SK-N-MC (cell line): ENCODE measurements around the gene KDSR.

Source experiments
- DNase-seq: peaks from one replicate; pipeline ENCODE4 v3.0.0-alpha.2; 2011; ENCODE audit warnings: low read depth, low spot score
- H3K27ac ChIP-seq: fragments of 200-600 bp; sonication (generic); 2 replicates; pipeline ENCODE4 v1.5.1; 2016; ENCODE audit warnings: mixed run types
- H3K36me3 ChIP-seq: fragments of 200-600 bp; sonication (generic); 2 replicates; pipeline ENCODE4 v1.6.1; 2017; ENCODE audit warnings: antibody characterized with exemption, low read length, mixed read lengths; ENCODE audit not compliant: insufficient read depth
- H3K4me3 ChIP-seq: fragments of 200-600 bp; sonication (generic); 2 replicates; pipeline ENCODE4 v1.5.1; 2016
- H3K9ac ChIP-seq: fragments of 200-600 bp; sonication (generic); 2 replicates; pipeline ENCODE4 v1.8.0; 2017; ENCODE audit warnings: mixed run types, mixed read lengths; ENCODE audit not compliant: insufficient read length
- H3K9me3 ChIP-seq: fragments of 200-600 bp; sonication (generic); 2 replicates; pipeline ENCODE4 v1.6.1; 2017; ENCODE audit warnings: low read depth, mild to moderate bottlenecking, antibody characterized with exemption, low read length, moderate library complexity, mixed read lengths
- EZH2 ChIP-seq: fragments of 200-600 bp; sonication (generic); IDR thresholded peaks from one replicate; pipeline ENCODE4 v1.6.1; 2017; ENCODE audit warnings: antibody characterized with exemption
- FOXP2 ChIP-seq: optimal IDR thresholded peaks from 2 replicates; pipeline ENCODE3; 2011; ENCODE audit warnings: mild to moderate bottlenecking, moderate library complexity; ENCODE audit not compliant: insufficient read depth; ENCODE audit errors: extremely low read length, control extremely low read depth
- POLR2AphosphoS5 ChIP-seq: IDR thresholded peaks from 2 replicates; pipeline ENCODE4 v1.6.1; 2012; ENCODE audit warnings: mild to moderate bottlenecking, low read depth, low read length, borderline replicate concordance

KDSR gene

GRCh38 chr18:63397349-63397748 is 30.3 kb upstream of the KDSR start:
- DNase-seq = no peak
- no peaks in the 10 kb centered on the region for H3K9me3 ChIP-seq
- no peak overlapping the region for H3K27ac ChIP-seq
- no peak for TF ChIP-seq POLR2AphosphoS5
- TF ChIP-seq EZH2 = no peak
- no peak for TF ChIP-seq FOXP2
- H3K9ac ChIP-seq = no peak overlapping the region
- no peak overlapping the region for H3K4me3 ChIP-seq
- H3K36me3 ChIP-seq = peaks cover 64% of the 10 kb centered on the region

- TF ChIP-seq FOXP2 (no peak), EZH2 (no peak), POLR2AphosphoS5 (no peak)
- no peaks in the 10 kb centered on the region for H3K9me3 ChIP-seq
- DNase-seq = no peak
- peaks cover 60% of the 10 kb centered on the region for H3K36me3 ChIP-seq
- H3K27ac ChIP-seq = no peak overlapping the region
- H3K9ac ChIP-seq = no peak overlapping the region
- H3K4me3 ChIP-seq = no peak overlapping the region
Observed at GRCh38 chr18:63395503-63395902, 28.5 kb upstream of the KDSR start.

GRCh38 chr18:63394954-63395353 is 27.9 kb upstream of the KDSR start:
- Histone ChIP-seq H3K9ac (no peak overlapping the region), H3K27ac (no peak overlapping the region), H3K9me3 (no peaks in the 10 kb centered on the region), H3K36me3 (peaks cover 59% of the 10 kb centered on the region), H3K4me3 (no peak overlapping the region)
- TF ChIP-seq EZH2 (no peak), POLR2AphosphoS5 (no peak), FOXP2 (no peak)
- DNase-seq = no peak

- peak overlapping the region; percentile 2; the same call in 1 of the 2 replicates for H3K27ac ChIP-seq
Observed at GRCh38 chr18:63387861-63388260, 20.9 kb upstream of the KDSR start.

GRCh38 chr18:63382843-63383242 is 15.8 kb upstream of the KDSR start:
- no peak overlapping the region for H3K4me3 ChIP-seq
- no peak for DNase-seq
- no peaks in the 10 kb centered on the region; the same call in 1 of the 2 replicates for H3K9me3 ChIP-seq
- H3K27ac ChIP-seq = no peak overlapping the region
- H3K9ac ChIP-seq = no peak overlapping the region
- TF ChIP-seq POLR2AphosphoS5 (no peak), EZH2 (no peak), FOXP2 (no peak)
- peaks cover 14% of the 10 kb centered on the region; the same call in 1 of the 2 replicates for H3K36me3 ChIP-seq

More at GRCh38 chr18:63387861-63388260, 20.9 kb upstream of the KDSR start:
- no peak overlapping the region for H3K4me3 ChIP-seq
- H3K36me3 ChIP-seq = peaks cover 26% of the 10 kb centered on the region
- no peak overlapping the region for H3K9ac ChIP-seq
- TF ChIP-seq EZH2 = no peak
- no peak for TF ChIP-seq FOXP2
- no peak for TF ChIP-seq POLR2AphosphoS5
- DNase-seq = no peak
- no peaks in the 10 kb centered on the region; the same call in 1 of the 2 replicates for H3K9me3 ChIP-seq

GRCh38 chr18:63379639-63379962 is 12.6 kb upstream of the KDSR start:
- TF ChIP-seq FOXP2 (no peak), POLR2AphosphoS5 (peak; percentile 43; the same call in 1 of the 2 replicates)
- Histone ChIP-seq H3K27ac (peak overlapping the region; percentile 99), H3K9ac (peak overlapping the region; percentile 76), H3K9me3 (no peaks in the 10 kb centered on the region; the same call in none of the 2 replicates), H3K36me3 (peaks cover 19% of the 10 kb centered on the region), H3K4me3 (peak overlapping the region; percentile 55)
- peak; percentile 76 for DNase-seq

GRCh38 chr18:63378919-63379638 is 12.1 kb upstream of the KDSR start:
- H3K9ac ChIP-seq = peak overlapping the region; percentile 76
- peak overlapping the region; percentile 55 for H3K4me3 ChIP-seq
- H3K9me3 ChIP-seq = no peaks in the 10 kb centered on the region; the same call in none of the 2 replicates
- TF ChIP-seq EZH2 (no peak), POLR2AphosphoS5 (no peak; the same call in 1 of the 2 replicates), FOXP2 (no peak)
- peak overlapping the region; percentile 99 for H3K27ac ChIP-seq
- peaks cover 18% of the 10 kb centered on the region for H3K36me3 ChIP-seq
- DNase-seq = no peak

GRCh38 chr18:63377275-63377980 is 10.4 kb upstream of the KDSR start:
- Histone ChIP-seq H3K4me3 (peak overlapping the region; percentile 48; the same call in 1 of the 2 replicates), H3K27ac (peak overlapping the region; percentile 100), H3K9ac (peak overlapping the region; percentile 81), H3K9me3 (no peaks in the 10 kb centered on the region; the same call in 1 of the 2 replicates), H3K36me3 (peaks cover 6% of the 10 kb centered on the region; the same call in 1 of the 2 replicates)
- TF ChIP-seq POLR2AphosphoS5 (peak; percentile 74), EZH2 (no peak), FOXP2 (no peak)
- DNase-seq = peak; percentile 99

GRCh38 chr18:63376538-63376937 is 9.5 kb upstream of the KDSR start:
- TF ChIP-seq FOXP2 (no peak), POLR2AphosphoS5 (no peak; the same call in 1 of the 2 replicates), EZH2 (no peak)
- Histone ChIP-seq H3K4me3 (peak overlapping the region; percentile 48), H3K27ac (peak overlapping the region; percentile 100), H3K36me3 (peaks cover 6% of the 10 kb centered on the region; the same call in 1 of the 2 replicates), H3K9me3 (no peaks in the 10 kb centered on the region; the same call in 1 of the 2 replicates), H3K9ac (peak overlapping the region; percentile 81)
- DNase-seq = peak; percentile 66
